Fibroblast of peridontal ligament (primary cell): ENCODE results near the gene ANKRD44.
"Not testable (repeated sequence)": the region's sequence is repeated elsewhere in the genome, so short reads cannot be mapped to it uniquely, and the experiment has no call there.

Source experiments
- DNase-seq: peaks from one replicate; pipeline ENCODE4 v3.0.0-alpha.2; 2010; ENCODE audit errors: extremely low read depth

ANKRD44 gene

DNA sequence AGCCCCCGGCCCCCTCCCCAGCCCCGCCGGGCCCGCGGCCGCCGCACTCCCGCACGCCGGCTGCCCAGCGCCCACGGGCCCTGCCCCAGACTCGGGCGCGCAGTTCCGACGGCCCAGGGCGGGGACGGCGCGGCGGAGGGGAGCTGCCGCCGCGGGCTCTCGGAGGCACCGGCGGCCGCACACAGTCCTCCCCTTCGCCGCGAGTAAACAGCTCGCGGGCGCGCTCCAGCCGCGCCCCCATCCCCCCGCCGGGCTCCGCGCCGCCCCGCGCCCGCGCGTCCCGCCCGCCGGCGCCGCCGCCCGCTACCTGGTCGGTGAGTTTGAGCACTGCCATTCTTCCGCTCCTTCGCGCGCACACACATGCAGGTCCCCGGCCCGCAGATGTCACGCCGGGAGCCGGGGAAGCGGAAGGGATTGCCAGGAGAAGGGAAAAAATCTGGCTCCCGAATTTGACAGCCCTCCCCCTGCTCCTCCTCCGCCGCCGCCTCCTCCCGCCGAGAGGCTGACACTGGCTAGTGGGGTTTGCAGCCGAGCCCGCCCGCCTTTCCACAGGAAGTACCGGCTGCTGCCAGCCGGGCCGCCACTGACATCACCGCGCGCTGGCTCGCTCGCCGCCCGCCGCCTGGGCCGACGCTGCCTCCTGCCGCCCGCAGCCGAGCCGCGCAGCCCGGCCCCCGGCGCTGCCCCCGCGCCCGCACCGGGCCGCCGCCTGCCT lies at the start of gene ANKRD44:
Gene ANKRD44 (minus strand): TSS at position 510 of the 715 bp plus-strand sequence. CDS start 176 bp downstream, at position 334.
- peak; percentile 73 for DNase-seq

GRCh38 chr2:197359859-197360258 lies 49.3 kb upstream of the ANKRD44 start:
- no peak for DNase-seq

- peak; percentile 18 for DNase-seq
Measured at GRCh38 chr2:197358931-197359330, 48.4 kb upstream of the ANKRD44 start.

DNA sequence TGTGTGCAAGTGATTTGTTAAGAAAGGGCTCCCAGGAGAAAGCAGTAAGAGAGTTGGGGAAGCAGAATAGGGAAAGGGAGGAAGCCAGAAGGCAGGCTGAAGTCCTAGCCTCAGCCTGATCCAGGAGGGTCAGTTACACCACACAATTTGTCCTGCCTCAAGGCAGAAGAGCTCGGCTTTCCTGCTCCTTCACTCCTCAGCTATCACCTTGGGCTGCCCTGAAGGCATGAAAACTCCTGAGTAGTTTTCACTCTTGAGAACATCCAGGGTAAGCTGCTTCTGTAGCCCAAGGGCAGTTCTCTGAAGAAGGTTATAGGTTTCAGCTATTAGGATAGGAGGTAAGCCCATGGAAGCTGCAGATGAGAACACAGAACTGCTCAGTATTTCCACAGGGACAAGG lies 47.4 kb upstream of the ANKRD44 start:
- no peak for DNase-seq

GRCh38 chr2:197356136-197356535 lies 45.6 kb upstream of the ANKRD44 start:
- no peak for DNase-seq

GRCh38 chr2:197354169-197354558 lies 43.6 kb upstream of the ANKRD44 start:
- no peak for DNase-seq

DNA sequence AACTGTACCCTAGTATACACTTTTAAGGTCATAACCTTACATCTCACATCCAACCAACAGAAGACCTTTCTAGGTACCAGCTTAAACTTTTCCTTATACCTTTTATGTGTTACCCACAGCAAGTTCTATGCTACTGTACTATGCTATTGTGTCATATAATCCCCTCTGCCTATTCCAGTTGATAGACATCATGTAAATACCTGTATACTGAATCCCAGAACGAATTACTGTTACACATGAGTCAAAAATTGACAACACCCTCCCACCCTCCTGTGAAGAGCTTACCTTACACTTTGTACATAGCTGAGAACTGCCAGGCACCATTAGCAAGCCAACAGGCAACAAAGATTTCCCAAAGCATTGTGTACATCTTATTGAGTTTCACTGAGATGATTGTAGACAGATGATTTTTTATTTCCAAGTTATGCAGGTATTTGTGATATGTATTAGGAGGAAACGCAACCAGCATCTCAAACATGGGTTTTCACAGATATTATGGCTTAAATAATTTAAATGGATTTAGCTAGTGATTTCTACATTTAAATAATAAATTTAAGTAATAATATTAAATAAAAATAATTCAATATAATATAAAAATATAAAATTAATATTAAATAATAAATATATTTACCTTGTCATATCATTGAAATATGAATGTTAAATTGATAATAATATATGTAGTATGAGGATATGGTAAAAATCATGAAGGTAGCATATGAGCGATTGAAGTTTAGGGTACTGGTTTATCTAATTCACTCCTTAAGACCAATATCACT lies 43.0 kb upstream of the ANKRD44 start:
- no peak for DNase-seq

DNA sequence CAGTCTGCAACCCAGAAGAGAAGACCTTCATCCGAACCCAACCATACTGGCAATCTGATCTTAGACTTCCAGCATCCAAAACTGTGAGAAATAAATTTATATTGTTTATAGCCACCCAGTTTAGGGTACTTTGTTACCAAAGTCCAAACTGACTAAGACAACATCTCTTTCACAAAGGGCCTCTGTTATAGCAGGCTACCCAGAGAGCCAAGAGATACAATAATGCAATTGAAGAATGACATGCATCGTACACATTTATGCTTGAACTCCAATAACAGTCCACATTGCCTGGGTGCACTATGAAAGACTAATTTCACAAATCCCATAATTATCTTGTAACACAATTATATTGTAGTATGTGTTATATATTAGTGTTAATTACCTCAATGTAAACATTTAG lies 39.1 kb upstream of the ANKRD44 start:
- no peak for DNase-seq

GRCh38 chr2:197348721-197349360 lies 38.3 kb upstream of the ANKRD44 start:
- DNase-seq = no peak

DNA sequence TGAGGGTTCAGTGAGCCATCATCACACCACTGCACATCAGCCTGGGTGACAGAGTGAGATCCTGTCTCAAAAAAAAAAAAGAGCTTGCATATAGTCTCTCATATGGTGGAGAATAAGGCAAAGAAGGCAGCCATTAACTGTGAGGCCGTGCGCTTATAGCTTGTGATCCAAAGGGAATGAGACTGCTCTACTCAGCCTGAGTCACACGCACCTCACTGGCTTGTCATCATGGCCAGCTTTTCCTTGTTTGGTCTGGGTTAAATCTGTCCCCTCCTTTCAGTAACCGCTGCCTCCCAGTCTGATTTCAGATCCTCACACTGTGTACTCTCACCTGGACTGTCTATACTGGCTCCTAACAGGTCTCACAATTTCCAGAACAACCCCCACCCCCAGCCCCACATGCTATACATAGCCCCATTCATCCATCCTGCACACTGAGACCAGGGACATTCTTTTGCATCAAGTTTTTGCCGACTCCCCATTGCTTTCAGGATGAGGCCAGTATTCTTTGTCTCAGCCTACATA lies 35.3 kb upstream of the ANKRD44 start:
- no peak for DNase-seq

DNA sequence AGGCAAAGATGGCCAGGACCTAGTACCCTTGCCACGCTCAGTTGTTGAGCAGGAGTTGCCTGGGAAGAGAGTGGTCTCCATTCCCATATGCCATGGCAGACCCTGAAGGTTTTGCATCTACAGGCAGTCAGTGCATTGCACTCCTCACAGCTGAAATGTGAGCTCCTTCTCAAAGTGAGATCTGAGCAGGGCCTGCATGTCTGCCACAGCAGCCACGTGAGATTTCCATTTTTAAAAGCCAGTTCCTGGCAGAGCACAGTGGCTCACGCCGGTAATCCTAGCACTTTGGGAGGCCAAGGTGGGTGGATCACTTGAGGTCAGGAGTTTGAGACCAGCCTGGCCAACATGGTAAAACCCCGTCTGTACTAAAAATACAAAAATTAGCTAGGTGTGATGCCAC lies 33.4 kb upstream of the ANKRD44 start:
- DNase-seq = not testable (repeated sequence)

GRCh38 chr2:197340591-197340990 lies 30.0 kb upstream of the ANKRD44 start:
- DNase-seq = no peak

GRCh38 chr2:197339496-197340220 lies 29.1 kb upstream of the ANKRD44 start:
- no peak for DNase-seq

DNA sequence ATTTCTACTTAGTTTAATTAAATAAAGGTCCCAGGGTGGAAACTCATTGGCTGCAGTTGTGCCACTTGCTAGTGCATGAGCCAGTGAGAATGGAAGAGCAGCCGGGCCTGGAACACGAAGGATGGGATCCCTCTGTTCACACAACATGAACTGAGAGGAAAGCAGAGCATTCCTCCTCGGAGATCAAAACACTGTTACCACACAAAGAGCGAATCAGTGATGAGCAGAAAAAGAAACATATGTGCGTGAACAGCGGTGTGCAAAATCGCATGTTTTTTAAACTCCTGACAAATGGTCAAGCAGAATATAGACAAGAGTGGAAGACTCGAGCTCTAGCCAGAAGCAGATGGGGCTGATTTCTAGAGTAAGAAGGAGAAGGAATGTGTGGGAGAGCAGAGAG lies 28.4 kb upstream of the ANKRD44 start:
- DNase-seq = no peak

- no peak for DNase-seq
Measured at GRCh38 chr2:197332641-197333040, 22.1 kb upstream of the ANKRD44 start.

GRCh38 chr2:197328461-197328860 lies 17.9 kb upstream of the ANKRD44 start:
- DNase-seq = no peak

- peak; percentile 18 for DNase-seq
Measured at GRCh38 chr2:197327472-197328098, 17.0 kb upstream of the ANKRD44 start.

- DNase-seq = no peak
Measured at GRCh38 chr2:197327073-197327471, 16.5 kb upstream of the ANKRD44 start.

GRCh38 chr2:197324801-197325200 lies 14.2 kb upstream of the ANKRD44 start:
- DNase-seq = no peak

GRCh38 chr2:197322724-197323720 lies 12.4 kb upstream of the ANKRD44 start:
- no peak for DNase-seq
